Activated naive CD4-positive, alpha-beta T cell treated with anti-CD3 and anti-CD28 coated beads, Interleukin-2, amount 10 ng/mL, durations not matched to agents 7 days and 5 days (primary cell): Measurements from ENCODE around the gene SWAP70.

ENCODE experiments used
- CTCF ChIA-PET: fragments of 350-600 bp; sonication (Branson Sonifier 250); formaldehyde crosslinking; loops from one replicate; lab custom pipeline; 2021; ENCODE audit warnings: antibody characterized with exemption; lab: Charles Lee
- DNase-seq: peaks from one replicate; pipeline ENCODE4 v3.0.0-alpha.2; 2020
- H3K27ac Mint-ChIP-seq: one replicate; pipeline ENCODE4 v1.8.0; 2021; ENCODE audit warnings: mild to moderate bottlenecking, moderate library complexity, mixed read lengths
- H3K27me3 Mint-ChIP-seq: one replicate; pipeline ENCODE4 v1.8.0; 2021; ENCODE audit warnings: mild to moderate bottlenecking, mixed read lengths
- H3K36me3 Mint-ChIP-seq: one replicate; pipeline ENCODE4 v1.8.0; 2021; ENCODE audit warnings: mixed read lengths
- H3K4me1 Mint-ChIP-seq: one replicate; pipeline ENCODE4 v1.8.0; 2021; ENCODE audit warnings: mixed read lengths
- H3K4me3 Mint-ChIP-seq: one replicate; pipeline ENCODE4 v1.8.0; 2021; ENCODE audit warnings: mild to moderate bottlenecking, moderate library complexity, mixed read lengths
- H3K9me3 Mint-ChIP-seq: one replicate; pipeline ENCODE4 v1.8.0; 2021; ENCODE audit warnings: mixed read lengths

SWAP70 gene

GRCh38 chr11:9633679-9634078 lies 30.2 kb upstream of the SWAP70 start:
- no peak for DNase-seq
- no peak overlapping the region for H3K4me3 Mint-ChIP-seq
- CTCF ChIA-PET: interaction anchor here (1.1 kb wide), 1 partner anchor 19 kb away, joined by 3 read pairs; no protein-coding TSS in a partner anchor

DNA sequence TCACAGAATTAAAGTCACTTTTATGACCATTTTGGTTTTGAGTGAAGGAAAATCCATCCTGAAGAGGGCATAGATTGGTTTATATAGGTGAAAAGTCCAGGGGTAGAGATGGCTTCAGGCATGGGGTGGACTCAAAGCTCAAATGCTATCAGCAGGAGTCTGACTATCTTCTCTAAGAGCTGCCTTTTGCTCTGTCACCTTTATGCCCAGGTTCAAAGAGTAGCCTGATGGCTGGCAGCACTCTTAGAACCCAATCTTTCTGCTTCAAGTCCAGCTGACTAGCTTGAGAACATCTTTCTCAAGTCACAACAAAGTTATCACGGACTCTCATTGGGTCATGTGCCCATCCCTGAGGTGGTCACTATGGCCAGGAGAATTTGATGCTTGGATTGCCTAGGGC lies 27.2 kb upstream of the SWAP70 start:
- no peaks in the 10 kb centered on the region for H3K9me3 Mint-ChIP-seq
- no peak overlapping the region for H3K27ac Mint-ChIP-seq
- no peak overlapping the region for H3K4me3 Mint-ChIP-seq
- no peaks in the 10 kb centered on the region for H3K36me3 Mint-ChIP-seq
- H3K27me3 Mint-ChIP-seq: peaks cover 12% of the 10 kb centered on the region
- no peak for DNase-seq
- H3K4me1 Mint-ChIP-seq: peaks cover 4% of the 10 kb centered on the region
- CTCF ChIA-PET: interaction anchor here (0.9 kb wide), 1 partner anchor 18 kb away, joined by 3 read pairs; no protein-coding TSS in a partner anchor

More at GRCh38 chr11:9633679-9634078, 30.2 kb upstream of the SWAP70 start:
- Mint-ChIP-seq H3K27me3 (peaks cover 11% of the 10 kb centered on the region), H3K36me3 (no peaks in the 10 kb centered on the region), H3K9me3 (no peaks in the 10 kb centered on the region), H3K27ac (no peak overlapping the region), H3K4me1 (no peaks in the 10 kb centered on the region)

DNA sequence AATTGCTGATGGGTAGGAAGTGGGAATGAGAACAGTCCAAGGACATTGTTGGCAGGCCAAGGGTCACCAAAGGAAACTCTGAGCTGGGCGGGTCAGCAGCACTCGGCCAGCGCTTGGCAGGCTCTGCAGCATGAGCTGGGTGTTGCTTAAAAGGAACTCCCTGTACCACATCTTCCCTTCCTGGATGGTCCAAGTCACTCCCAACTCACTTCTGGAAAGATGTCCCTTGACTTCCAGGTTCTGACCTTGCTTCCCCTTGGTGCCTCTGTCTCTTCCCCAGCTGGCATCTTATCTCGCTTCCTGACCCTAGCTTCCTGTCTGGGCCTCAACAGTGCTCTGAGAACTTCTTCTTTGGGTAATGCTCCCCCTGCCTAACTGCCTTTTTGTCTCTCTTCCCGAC lies 24.8 kb upstream of the SWAP70 start:
- no peak for DNase-seq
- Mint-ChIP-seq H3K27me3 (peaks cover 14% of the 10 kb centered on the region), H3K27ac (no peak overlapping the region), H3K9me3 (no peaks in the 10 kb centered on the region), H3K36me3 (no peaks in the 10 kb centered on the region), H3K4me1 (peaks cover 4% of the 10 kb centered on the region), H3K4me3 (no peak overlapping the region)
- CTCF ChIA-PET: no interaction called here

DNA sequence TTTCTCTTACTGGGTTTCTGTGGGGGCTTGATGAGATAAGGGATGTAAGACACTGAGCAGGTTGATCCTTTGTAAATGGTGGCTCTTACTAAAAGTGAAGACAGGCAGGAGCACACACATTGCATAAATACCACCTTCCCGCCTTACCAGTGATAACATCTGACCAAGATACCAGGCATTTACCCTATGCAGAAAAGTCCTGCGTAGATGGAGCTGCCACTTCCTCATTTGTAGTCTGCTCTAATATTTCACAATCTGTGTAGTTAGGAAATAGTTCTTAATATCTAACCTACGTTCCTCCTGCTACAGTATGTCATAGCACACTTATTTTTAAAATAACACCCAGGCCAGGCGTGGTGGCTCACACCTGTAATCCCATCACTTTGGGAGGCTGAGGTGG lies 23.9 kb upstream of the SWAP70 start:
- no peak overlapping the region for H3K27ac Mint-ChIP-seq
- H3K9me3 Mint-ChIP-seq: no peaks in the 10 kb centered on the region
- DNase-seq: no peak
- H3K27me3 Mint-ChIP-seq: peaks cover 18% of the 10 kb centered on the region
- no peak overlapping the region for H3K4me3 Mint-ChIP-seq
- no peaks in the 10 kb centered on the region for H3K36me3 Mint-ChIP-seq
- peaks cover 4% of the 10 kb centered on the region for H3K4me1 Mint-ChIP-seq
- CTCF ChIA-PET: no interaction called here

DNA sequence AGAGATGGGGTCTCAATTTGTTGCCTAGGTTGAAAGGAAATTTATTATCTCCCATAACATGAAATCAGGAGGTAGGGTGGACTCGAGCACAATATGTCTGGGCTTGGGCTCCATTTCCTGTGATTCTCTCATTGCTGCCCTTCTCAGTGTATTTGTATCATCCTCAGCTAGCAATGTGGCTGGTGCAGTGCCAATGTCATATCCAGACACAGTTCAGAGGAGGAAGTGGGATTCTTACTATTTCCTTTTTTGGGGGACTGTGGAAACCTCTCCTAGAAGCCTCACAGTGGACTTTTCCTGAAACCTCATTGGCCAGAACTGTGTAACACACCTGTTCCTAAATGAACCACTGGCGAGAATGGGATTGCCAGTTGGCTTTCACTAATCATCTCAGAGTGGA lies 21.0 kb upstream of the SWAP70 start:
- H3K9me3 Mint-ChIP-seq: peaks cover 3% of the 10 kb centered on the region
- CTCF ChIA-PET: no interaction called here
- H3K27ac Mint-ChIP-seq: no peak overlapping the region
- H3K36me3 Mint-ChIP-seq: no peaks in the 10 kb centered on the region
- peaks cover 23% of the 10 kb centered on the region for H3K27me3 Mint-ChIP-seq
- H3K4me3 Mint-ChIP-seq: no peak overlapping the region
- DNase-seq: no peak
- peaks cover 4% of the 10 kb centered on the region for H3K4me1 Mint-ChIP-seq

DNA sequence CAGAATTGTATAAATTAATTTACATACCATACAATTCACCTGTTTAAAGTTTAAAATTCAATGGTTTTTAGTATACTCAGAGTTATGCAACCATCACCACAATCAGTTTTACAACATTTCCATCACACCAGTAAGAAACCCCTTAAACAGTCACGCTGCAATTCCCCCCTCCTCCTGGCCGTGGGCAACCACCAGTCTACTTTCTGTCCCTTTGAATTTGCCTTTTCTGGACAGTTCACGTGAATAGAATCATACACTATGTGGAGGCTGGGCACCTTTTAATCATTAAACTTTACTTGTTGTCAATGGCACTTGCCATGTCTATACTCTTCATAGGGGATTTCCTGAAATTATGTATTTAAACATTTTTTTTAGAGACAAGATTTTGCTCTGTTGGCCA lies 20.1 kb upstream of the SWAP70 start:
- Mint-ChIP-seq H3K9me3 (peaks cover 3% of the 10 kb centered on the region), H3K36me3 (no peaks in the 10 kb centered on the region), H3K27me3 (peaks cover 18% of the 10 kb centered on the region), H3K4me3 (no peak overlapping the region), H3K27ac (no peak overlapping the region), H3K4me1 (peaks cover 4% of the 10 kb centered on the region)
- CTCF ChIA-PET: no interaction called here
- DNase-seq: no peak

- CTCF ChIA-PET: no interaction called here
Measured at GRCh38 chr11:9645881-9646280, 18.0 kb upstream of the SWAP70 start.

DNA sequence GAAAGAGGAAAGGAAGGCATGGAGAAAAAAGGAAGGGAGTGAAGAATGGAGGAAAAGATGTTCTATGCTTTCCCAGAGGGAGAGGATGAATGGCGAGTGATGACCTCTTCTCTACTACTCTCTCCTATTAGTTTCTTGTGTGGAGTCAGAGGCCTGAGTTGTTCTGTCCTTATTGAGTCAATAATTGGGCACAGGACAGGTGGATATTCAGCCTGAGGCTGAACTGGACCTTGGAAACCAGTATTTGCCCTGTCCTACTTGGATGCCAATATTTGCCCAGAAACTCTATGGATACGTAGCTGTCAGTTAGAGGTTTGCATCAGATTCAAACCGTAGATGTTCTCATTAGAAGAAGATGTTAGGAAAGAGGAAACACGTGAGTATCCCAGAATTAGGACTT lies 17.6 kb upstream of the SWAP70 start:
- Mint-ChIP-seq H3K9me3 (peaks cover 3% of the 10 kb centered on the region), H3K4me1 (no peaks in the 10 kb centered on the region), H3K4me3 (no peak overlapping the region), H3K27ac (no peak overlapping the region), H3K27me3 (peaks cover 12% of the 10 kb centered on the region), H3K36me3 (no peaks in the 10 kb centered on the region)
- no peak for DNase-seq
- CTCF ChIA-PET: no interaction called here

More at GRCh38 chr11:9645881-9646280, 18.0 kb upstream of the SWAP70 start:
- DNase-seq: no peak
- no peaks in the 10 kb centered on the region for H3K4me1 Mint-ChIP-seq
- H3K27me3 Mint-ChIP-seq: peaks cover 12% of the 10 kb centered on the region
- no peak overlapping the region for H3K4me3 Mint-ChIP-seq
- peaks cover 3% of the 10 kb centered on the region for H3K9me3 Mint-ChIP-seq
- H3K27ac Mint-ChIP-seq: no peak overlapping the region
- H3K36me3 Mint-ChIP-seq: no peaks in the 10 kb centered on the region

- Mint-ChIP-seq H3K36me3 (no peaks in the 10 kb centered on the region), H3K4me1 (no peaks in the 10 kb centered on the region), H3K4me3 (no peak overlapping the region), H3K9me3 (peaks cover 3% of the 10 kb centered on the region), H3K27me3 (peaks cover 11% of the 10 kb centered on the region), H3K27ac (no peak overlapping the region)
- CTCF ChIA-PET: no interaction called here
- DNase-seq: no peak
Measured at GRCh38 chr11:9651481-9651880, 12.4 kb upstream of the SWAP70 start.

DNA sequence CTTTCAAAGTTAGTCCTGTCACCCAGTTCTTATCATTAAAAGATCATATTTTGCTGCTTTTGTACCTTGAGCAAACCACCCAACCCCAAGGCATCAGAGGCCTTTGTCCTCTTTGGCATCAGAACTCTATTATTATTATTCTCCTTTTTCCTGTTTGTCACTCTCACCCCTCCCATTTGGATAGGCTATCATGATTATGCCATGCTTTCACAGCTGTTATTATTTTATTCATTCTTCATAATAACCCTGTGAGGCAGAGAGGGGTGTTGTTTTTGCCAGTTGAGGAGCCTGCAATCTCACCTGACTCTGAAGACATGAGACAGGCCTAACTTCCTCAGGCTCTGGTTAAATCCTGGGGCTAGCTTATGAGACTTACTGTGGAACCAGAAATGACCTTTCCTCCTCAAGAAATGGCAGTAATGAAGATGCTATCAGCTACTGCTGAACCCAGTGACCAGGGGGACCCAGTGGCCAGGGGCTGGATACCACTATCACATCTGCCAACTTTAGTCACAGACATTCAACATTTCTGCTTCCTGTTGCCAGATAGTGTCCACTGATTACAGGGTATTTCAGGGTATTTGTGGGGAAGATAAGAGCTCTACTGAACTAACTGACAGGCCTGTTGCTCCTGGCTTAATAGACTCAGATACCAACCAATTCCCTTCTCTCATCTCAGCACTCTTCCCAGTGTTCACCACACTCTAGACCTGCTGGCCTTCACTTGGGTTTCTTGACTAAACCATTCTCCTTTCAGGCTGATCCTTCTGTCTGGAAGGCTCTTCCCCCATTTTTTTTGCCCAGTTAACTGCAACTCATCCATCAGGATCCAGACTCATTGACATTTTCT lies 11.8 kb upstream of the SWAP70 start:
- no peak overlapping the region for H3K27ac Mint-ChIP-seq
- peaks cover 10% of the 10 kb centered on the region for H3K27me3 Mint-ChIP-seq
- H3K4me1 Mint-ChIP-seq: no peaks in the 10 kb centered on the region
- CTCF ChIA-PET: interaction anchor here (0.7 kb wide), 1 partner anchor 21 kb away, joined by 3 read pairs; no protein-coding TSS in a partner anchor
- H3K36me3 Mint-ChIP-seq: no peaks in the 10 kb centered on the region
- peaks cover 3% of the 10 kb centered on the region for H3K9me3 Mint-ChIP-seq
- no peak overlapping the region for H3K4me3 Mint-ChIP-seq
- DNase-seq: no peak

DNA sequence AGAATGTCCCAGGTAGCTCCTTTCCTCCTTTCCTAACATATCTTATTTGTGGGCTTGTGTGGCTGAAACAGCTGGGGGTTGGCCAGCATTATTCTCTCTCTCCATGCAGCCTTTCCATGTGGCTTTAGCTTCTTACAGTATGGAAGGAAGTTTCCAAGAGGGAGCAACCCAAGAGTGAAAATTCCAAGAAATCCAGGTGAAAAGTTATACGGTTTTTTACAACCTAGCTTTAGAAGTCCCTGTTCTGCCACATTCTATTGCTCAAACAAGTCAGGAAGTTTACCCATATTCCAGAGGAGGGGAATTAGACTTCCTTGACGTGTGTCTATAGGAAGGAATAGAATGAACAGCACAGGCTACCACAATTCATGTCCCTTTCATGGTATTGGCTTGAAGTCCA lies 10.0 kb upstream of the SWAP70 start:
- peaks cover 12% of the 10 kb centered on the region for H3K27me3 Mint-ChIP-seq
- no peak for DNase-seq
- H3K27ac Mint-ChIP-seq: no peak overlapping the region
- no peak overlapping the region for H3K4me3 Mint-ChIP-seq
- H3K4me1 Mint-ChIP-seq: no peaks in the 10 kb centered on the region
- H3K9me3 Mint-ChIP-seq: no peaks in the 10 kb centered on the region
- CTCF ChIA-PET: no interaction called here
- H3K36me3 Mint-ChIP-seq: no peaks in the 10 kb centered on the region

DNA sequence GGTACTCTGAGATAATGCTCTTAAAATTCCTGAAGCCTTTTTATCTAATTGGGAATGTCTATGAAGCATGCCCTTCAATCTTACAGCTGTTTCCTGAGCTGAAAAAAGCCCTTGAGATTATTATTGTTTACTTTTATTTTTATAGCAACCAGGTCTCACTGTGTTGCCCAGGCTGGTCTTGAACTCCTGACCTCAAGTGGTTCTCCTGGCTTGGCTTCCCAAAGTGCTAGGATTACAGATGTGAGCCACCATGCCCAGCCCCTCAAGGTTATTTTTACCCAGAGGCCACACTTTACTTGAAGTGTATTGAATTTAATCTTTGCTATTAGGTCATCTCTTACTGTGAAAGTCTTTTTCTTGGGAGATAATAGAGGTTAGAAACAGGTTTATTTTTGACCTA lies 7.0 kb upstream of the SWAP70 start:
- CTCF ChIA-PET: no interaction called here
- no peak for DNase-seq

GRCh38 chr11:9657531-9657930 lies 6.3 kb upstream of the SWAP70 start:
- H3K4me3 Mint-ChIP-seq: no peak overlapping the region
- peaks cover 6% of the 10 kb centered on the region for H3K4me1 Mint-ChIP-seq
- H3K27me3 Mint-ChIP-seq: peaks cover 36% of the 10 kb centered on the region
- H3K9me3 Mint-ChIP-seq: no peaks in the 10 kb centered on the region
- DNase-seq: no peak
- no peaks in the 10 kb centered on the region for H3K36me3 Mint-ChIP-seq
- H3K27ac Mint-ChIP-seq: no peak overlapping the region
- CTCF ChIA-PET: interaction anchor here (0.7 kb wide), 1 partner anchor 71 kb away, joined by 3 read pairs; no protein-coding TSS in a partner anchor

More for the DNA sequence above, 7.0 kb upstream of the SWAP70 start:
- Mint-ChIP-seq H3K4me1 (no peaks in the 10 kb centered on the region), H3K4me3 (no peak overlapping the region), H3K36me3 (no peaks in the 10 kb centered on the region), H3K27me3 (peaks cover 34% of the 10 kb centered on the region), H3K9me3 (no peaks in the 10 kb centered on the region), H3K27ac (no peak overlapping the region)

- CTCF ChIA-PET: no interaction called here
- H3K27me3 Mint-ChIP-seq: peaks cover 61% of the 10 kb centered on the region
- no peak overlapping the region for H3K27ac Mint-ChIP-seq
- peaks cover 19% of the 10 kb centered on the region for H3K4me1 Mint-ChIP-seq
- H3K4me3 Mint-ChIP-seq: no peak overlapping the region
- peaks cover 4% of the 10 kb centered on the region for H3K9me3 Mint-ChIP-seq
- H3K36me3 Mint-ChIP-seq: peaks cover 5% of the 10 kb centered on the region
- no peak for DNase-seq
Measured at GRCh38 chr11:9660886-9661285, 3.0 kb upstream of the SWAP70 start.

- CTCF ChIA-PET: no interaction called here
- H3K9me3 Mint-ChIP-seq: peaks cover 14% of the 10 kb centered on the region
- DNase-seq: no peak
- H3K27ac Mint-ChIP-seq: no peak overlapping the region
- peaks cover 12% of the 10 kb centered on the region for H3K36me3 Mint-ChIP-seq
- H3K27me3 Mint-ChIP-seq: peaks cover 61% of the 10 kb centered on the region
- H3K4me1 Mint-ChIP-seq: peaks cover 22% of the 10 kb centered on the region
- H3K4me3 Mint-ChIP-seq: peak overlapping the region; percentile 82
Measured at GRCh38 chr11:9662273-9662672, 1.6 kb upstream of the SWAP70 start.
